ENCODE data around the gene MYB. TPM values are rescaled to one million over a fixed set of nuclear protein-coding genes. Genes with fewer than 3 reads are reported as not detected.

The MYB gene
- total and polyA plus RNA-seq, 2 of the 4 experiments (the other 2 are of a cell fraction): 0.44 to 0.90 TPM

GRCh38 chr6:135224037-135224647 lies 43.0 kb downstream of the MYB start:
- Histone ChIP-seq H2BK120ac (ENCODE audit: low read depth, low read length) (no peak overlapping the region), H3K27ac (ENCODE audit: insufficient read depth, low read length) (no peak overlapping the region), H3K79me1 (ENCODE audit: low read depth in 1 of 2, low read length in 2 of 2) (no peaks in the 10 kb centered on the region), H3K27me3 (ENCODE audit: control insufficient read depth, insufficient read depth, low read length) (no peaks in the 10 kb centered on the region), H4K91ac (ENCODE audit: insufficient read depth, low read depth, low read length) (no peak overlapping the region), H3K4ac (ENCODE audit: low read depth, low read length) (no peak overlapping the region), H3K18ac (ENCODE audit: low read depth, low read length) (no peak overlapping the region), H3K36me3 (ENCODE audit: control insufficient read depth, insufficient read depth, low read length) (no peaks in the 10 kb centered on the region), H4K8ac (ENCODE audit: low read depth in 2 of 2, low read length in 2 of 2) (no peak overlapping the region), H3K4me2 (ENCODE audit: low read depth, low read length) (no peak overlapping the region), H2BK5ac (ENCODE audit: low read depth, low read length, poor library complexity, severe bottlenecking) (no peak overlapping the region), H3K23ac (ENCODE audit: low read depth, low read length) (no peak overlapping the region), H3K14ac (replicated peaks; ENCODE audit: low read depth, low read length) (no peak overlapping the region), H4K5ac (ENCODE audit: low read depth, low read length) (no peak overlapping the region), H3K4me3 (ENCODE audit: insufficient read depth, low read depth, low read length) (no peak overlapping the region), H2AK5ac (ENCODE audit: low read depth, low read length) (no peak overlapping the region), H3K9ac (ENCODE audit: low read depth, low read length) (no peak overlapping the region), H2AK9ac (replicated peaks; ENCODE audit: low read depth, low read length, poor library complexity) (no peak overlapping the region), H2BK15ac (ENCODE audit: low read depth, low read length) (no peak overlapping the region), H4K20me1 (ENCODE audit: insufficient read depth, low read length) (no peaks in the 10 kb centered on the region), H3K4me1 (ENCODE audit: control insufficient read depth, insufficient read depth, low read length) (no peaks in the 10 kb centered on the region), H3K56ac (ENCODE audit: extremely low read depth, insufficient read depth, low read length) (no peak overlapping the region), H3K9me1 (ENCODE audit: insufficient read depth, low read length) (peaks cover 3% of the 10 kb centered on the region; the same call in 1 of the 2 replicates), H2BK20ac (ENCODE audit: low read depth, low read length) (no peak overlapping the region), H3K9me3 (ENCODE audit: control insufficient read depth, insufficient read depth, low read length) (no peaks in the 10 kb centered on the region), H2AFZ (replicated peaks; ENCODE audit: low read length, poor library complexity) (no peak overlapping the region)
- intact Hi-C loops (cut with micrococcal nuclease) (no loop called here), dilution Hi-C loops (cut with HindIII; ENCODE audit: low sequenced_read_pairs, unreplicated experiment) (no loop called here), in situ Hi-C loops (cut with MboI; ENCODE audit: low sequenced_read_pairs) (no loop called here)
- ATAC-seq (ENCODE audit: low read depth) (no peak), DNase-seq (no peak)
- no TSS peak for BruUV-seq (replicated peaks)
- WGBS, 2 experiments (ENCODE audit: extremely low coverage in 2 of 2, insufficient read length in 1 of 2): no CpG with 5 or more reads among the region's 6 CpGs
- ChIA-PET POLR2A (ENCODE audit: unreplicated experiment) (no interaction called here), CTCF (no interaction called here)
- TF ChIP-seq RFX5 (IDR thresholded peaks at IDR 0.05; ENCODE audit: low read depth, low read length) (no peak), MAZ (IDR thresholded peaks at IDR 0.05; ENCODE audit: borderline replicate concordance, low read depth, low read length) (no peak)

Measured in IMR-90 (cell line).